GM12891 (cell line): ENCODE data around the gene ASB7.

Experiments used
- PAX5 ChIP-seq: IDR thresholded peaks from 2 replicates; pipeline ENCODE4 v1.6.1; 2011; ENCODE audit warnings: low read length, moderate library complexity, mild to moderate bottlenecking; ENCODE audit not compliant: insufficient read depth, severe bottlenecking
- POLR2A ChIP-seq: IDR thresholded peaks from 2 replicates; pipeline ENCODE4 v1.6.1; 2011; ENCODE audit warnings: low read depth, low read length, control low read depth
- POLR2AphosphoS5 ChIP-seq: IDR thresholded peaks from 2 replicates; pipeline ENCODE4 v1.6.1; 2011; ENCODE audit warnings: low read depth, low read length, control low read depth
- TAF1 ChIP-seq: IDR thresholded peaks from 2 replicates; pipeline ENCODE4 v1.6.1; 2011; ENCODE audit warnings: low read depth, low read length, control low read depth

DNA sequence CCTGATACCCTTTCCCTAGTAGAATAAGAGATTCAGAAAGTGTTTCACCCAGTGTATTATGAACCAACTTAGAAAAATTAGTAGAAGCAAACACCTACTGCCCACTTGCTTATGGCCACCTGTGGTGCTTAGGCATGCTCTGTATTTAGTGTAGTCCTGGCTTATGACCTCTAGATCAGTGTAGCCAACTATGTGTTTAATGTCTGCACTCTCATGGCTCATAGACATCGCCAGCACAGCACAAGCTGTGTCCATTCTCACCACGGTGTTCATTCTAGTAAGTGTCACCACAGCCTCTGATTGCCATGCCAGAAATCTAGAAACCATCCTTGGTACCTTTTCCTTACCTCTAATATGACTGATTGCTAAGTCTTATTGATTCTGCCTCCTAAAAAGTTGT is 14.3 kb downstream of the ASB7 start:
- TF ChIP-seq POLR2A (no peak), POLR2AphosphoS5 (no peak), TAF1 (no peak), PAX5 (no peak)
